Mucosa of gallbladder (tissue), 1 donor: ENCODE measurements around the gene DTWD2. TPM values are rescaled to one million over a fixed set of nuclear protein-coding genes. Genes with fewer than 3 reads are reported as not detected.
"Not testable (repeated sequence)": the region's sequence is repeated elsewhere in the genome, so short reads cannot be mapped to it uniquely, and the experiment has no call there.

Source experiments
- DNase-seq: peaks from one replicate; pipeline ENCODE4 v3.0.0-alpha.2; 2020; ENCODE audit warnings: low spot score
- total RNA-seq: library from RNA; stranded (reverse); gene quantifications from one replicate; pipeline ENCODE4 v1.2.1, GENCODE V29; 2021
- donor health status: DM: no; HTN: no; CAD: no.

Gene DTWD2
- total RNA-seq, 1 donor from 2014 or later: 9.5 TPM

DNA sequence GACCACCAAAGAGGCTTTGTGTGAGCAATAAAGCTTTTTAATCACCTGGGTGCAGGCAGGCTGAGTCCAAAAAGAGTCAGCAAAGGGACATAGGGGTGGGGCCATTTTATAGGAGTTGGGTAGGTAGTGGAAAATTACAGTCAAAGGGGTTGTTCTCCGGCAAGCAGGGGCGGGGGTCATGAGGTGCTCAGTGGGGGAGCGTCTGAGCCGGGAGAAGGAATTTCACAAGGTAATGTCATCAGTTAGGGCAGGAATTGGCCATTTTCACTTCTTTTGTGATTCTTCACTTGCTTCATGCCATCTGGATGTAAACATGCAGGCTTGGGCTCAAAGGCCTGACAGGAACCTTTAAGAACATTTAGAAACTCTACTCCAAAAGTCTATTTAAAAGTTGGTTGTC, 36.0 kb downstream of the DTWD2 start:
- DNase-seq: not testable (repeated sequence)

DNA sequence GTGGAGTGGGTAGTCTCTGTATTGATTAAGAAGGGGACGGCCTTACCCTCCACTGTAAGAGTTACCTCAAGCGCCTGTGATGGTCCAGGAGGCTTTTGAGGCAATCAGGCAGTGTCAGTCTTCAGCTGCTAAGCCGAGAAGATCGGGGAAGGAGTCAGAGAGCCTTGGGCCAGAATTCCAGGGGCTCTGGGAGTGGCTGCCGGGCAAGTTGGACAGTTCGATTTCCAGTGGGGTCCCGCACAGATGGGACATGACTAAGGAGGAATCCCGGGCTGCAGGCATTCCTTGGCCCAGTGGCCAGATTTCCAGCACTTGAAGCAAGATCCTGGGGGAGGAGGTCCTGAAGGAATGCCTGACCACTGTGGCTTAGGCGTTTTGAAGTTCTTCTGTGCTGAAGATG, 38.0 kb downstream of the DTWD2 start:
- not testable (repeated sequence) for DNase-seq

DNA sequence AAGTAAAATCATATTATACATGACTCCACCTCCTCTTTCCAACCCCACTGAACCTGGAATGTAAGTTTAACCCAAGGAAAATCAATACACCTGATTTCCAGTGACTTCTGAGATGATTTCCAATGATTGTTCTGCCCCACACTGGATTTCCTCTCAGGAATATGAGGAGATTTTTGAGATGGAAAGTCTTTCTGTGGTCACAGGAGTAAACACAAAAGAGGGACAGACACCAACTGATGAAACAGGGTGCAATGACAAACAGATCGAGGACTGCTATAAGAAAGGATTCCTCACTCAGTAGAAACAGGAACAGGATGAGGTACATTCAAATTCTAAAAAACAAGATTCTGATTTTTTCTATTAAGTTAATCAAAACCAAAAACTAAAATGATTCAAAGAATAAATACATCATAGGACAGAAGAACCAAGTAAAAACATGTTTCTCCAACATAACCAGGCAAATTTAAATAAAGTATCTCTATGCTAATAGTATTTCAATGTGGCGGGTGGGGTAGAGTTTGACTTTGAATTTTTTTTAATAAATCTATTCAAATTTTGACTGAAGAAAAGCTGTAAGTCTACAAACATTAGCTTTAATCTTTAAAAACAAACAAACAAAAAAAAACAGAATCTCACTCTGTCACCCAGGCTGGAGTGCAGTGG, 42.1 kb downstream of the DTWD2 start:
- no peak for DNase-seq

DNA sequence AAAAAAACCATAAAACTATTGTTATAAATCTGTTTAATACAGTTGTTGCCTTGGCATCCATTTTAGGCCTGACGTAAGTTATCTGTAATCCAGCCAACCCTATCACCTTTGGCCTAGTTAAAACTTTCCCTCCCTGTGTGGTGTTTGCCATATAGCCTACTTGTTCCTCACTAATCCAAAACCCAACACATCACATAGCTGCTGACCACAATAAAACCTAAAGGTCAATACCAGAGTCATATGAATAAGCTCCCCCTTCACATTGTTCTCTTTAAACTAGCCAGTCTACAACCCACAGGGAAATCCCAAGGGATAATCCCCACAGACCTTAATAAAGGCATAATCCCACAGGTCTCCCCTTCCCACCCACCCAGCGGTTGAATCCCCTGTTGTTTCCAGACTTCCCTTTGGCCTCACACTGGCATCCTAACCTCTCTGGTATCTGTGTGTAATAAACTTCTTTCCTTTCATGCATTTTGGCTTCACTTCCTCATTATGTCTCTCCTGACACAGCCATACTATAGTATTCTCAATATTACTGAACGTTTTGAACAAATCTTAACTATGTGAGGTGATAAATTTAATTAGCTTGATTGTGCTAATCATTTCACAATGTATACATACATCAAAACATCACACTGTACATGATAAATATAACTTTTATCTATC, 50.8 kb downstream of the DTWD2 start:
- DNase-seq: no peak

DNA sequence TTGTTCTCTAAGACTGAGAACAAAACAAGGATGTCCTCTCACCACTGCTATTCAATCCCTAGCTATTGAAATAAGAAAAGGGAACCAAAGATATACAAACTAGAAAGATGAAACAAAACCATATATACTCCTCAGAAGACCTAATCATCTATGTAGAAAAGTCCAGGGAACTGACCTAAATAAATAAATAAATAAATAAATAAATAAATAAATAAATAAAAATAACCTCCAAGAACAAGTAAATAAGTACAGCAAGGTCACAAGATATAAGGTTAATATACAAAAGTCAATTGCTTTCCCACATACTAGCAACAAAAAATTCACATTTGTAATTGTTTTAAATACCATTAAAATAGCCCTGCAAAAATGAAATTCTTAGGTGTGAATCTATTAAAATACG, 54.6 kb downstream of the DTWD2 start:
- no peak for DNase-seq

DNA sequence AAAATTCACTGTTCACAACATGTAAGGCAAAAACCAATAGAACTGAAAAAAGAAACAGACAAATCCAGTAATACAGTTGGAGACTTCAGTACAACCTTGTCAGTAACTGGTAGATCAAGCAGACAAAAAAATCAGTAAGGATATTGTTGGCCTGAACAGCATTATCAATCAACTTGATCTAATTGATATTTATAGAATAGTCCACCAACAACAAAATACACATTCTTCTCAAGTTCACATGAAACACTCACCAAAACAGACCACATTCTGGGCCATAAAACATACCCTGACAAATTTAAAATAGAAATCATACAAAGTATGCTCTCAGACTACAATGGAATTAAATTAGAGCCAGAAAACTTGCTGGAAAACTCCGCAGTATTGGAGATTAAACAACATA, 56.8 kb downstream of the DTWD2 start:
- DNase-seq: no peak

DNA sequence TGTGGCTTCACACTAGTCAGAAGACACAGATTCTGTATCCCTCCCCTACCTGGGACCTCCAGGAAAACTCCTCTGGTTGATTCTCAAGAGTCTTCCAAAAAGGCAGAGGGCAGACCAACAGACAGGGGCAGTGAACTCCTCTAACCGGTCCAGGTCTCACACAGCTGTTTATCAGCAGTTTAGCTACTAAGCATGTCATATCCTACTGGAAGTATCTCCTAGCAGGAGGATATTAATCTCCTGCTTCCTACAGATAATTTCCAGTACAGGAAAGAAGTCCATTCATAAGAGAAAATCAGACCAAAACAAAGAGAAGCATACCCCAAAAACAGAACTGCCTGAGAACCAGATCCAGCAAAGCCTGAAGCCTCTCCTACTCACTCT, 64.3 kb downstream of the DTWD2 start:
- no peak for DNase-seq

DNA sequence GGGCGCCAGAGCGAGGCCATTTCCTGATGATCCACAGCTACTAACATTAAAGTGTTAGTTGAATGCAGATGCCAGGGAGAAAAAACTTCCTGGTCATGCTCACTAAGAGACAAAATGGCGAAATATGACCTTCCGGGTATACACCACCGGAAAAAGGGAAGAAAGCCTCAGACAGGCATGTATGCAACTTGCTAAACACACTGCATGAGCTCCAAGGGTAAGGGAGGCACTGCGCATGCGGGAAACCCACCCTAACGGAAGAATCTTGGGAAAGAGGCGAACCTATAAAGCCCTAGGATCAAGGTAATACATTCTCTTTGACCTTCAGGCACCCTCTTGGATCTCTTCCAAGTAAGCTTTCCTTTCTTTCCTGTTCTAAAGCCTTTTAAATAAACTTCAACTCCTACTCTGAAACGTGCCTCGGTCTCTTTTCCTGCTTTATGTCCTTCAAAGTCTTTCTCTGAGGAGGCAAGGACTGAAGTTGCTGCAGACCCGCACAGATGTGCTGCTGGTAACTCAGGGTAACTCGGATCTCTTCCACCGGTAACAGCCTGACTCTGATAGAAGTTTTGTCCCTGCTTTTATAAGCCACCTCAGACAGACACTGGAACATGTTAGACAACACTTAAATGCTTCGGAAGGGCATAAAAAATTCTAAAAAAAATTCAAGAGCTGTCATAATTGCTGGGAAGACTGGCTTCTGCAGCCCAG, 64.9 kb downstream of the DTWD2 start:
- DNase-seq: no peak

DNA sequence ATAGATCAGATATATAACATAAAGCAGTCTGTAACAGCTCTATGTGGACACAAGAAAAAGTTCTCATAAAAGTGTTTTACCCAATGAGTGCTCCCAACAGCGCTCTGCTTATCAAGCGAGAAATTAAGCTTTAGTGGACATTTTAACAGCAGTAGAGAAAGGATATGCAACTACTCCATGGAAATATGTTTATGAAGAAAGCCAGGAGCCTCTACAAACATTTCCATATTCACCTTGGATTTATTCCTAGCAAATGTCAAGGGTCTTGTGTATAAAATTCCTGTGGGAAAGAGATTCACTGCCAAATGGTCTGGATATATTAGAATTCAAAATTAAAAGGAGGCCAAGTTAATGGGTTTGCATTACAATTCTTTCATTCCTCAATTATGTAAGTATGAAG, 66.5 kb downstream of the DTWD2 start:
- no peak for DNase-seq

DNA sequence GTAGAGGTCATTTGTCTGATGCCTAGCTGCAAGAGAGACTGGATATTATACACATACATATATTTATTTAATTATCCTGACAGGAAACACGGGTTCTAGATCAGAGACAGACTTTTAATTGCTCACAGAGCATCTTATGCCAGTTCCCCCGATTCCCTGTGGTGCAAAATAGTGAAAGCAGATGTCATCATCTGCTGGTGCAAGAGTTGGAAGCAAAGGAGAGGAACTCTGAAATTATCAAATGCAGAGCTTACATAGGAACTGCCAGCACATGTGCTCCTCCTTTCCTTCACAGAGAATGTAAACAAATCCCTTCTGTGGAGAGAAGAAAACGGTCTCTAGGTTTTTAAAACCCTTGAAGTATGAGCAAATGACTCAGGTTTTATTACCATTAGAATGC, 69.3 kb downstream of the DTWD2 start:
- no peak for DNase-seq

DNA sequence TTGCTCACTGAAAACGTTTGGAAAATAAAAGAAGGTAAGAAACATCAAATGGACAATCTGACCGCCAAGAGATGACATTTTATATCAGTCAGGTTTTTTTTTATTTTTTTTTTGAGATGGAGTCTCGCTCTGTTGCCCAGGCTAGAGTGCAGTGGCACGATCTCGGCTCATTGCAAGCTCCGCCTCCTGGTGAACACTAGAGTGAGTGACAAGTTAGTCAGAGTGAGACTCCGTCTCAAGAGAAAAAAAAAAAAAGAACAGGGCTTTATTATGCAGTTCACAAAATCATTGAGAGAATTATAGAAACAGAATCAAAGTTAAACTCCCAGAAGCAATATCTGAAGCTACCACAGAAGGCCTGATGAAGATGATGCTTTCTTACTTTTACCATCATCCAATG, 70.1 kb downstream of the DTWD2 start:
- no peak for DNase-seq

DNA sequence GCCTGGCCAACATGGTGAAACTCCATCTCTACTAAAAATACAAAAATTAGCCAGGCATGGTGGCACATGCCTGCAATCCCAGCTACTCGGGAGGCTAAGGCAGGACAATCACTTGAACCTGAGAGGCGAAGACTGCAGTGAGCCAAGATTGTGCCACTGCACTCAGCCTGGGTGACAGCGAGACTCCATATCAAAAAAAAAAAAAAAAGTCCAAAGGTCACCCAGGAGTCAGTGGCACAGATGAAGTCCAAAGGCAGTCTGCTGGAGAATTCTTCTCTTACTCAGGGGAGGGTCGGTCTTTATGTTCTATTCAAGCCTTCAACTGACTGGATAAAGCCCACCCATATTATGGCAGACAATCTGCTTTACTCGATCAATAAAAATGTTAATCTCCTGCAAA, 80.8 kb downstream of the DTWD2 start:
- not testable (repeated sequence) for DNase-seq

DNA sequence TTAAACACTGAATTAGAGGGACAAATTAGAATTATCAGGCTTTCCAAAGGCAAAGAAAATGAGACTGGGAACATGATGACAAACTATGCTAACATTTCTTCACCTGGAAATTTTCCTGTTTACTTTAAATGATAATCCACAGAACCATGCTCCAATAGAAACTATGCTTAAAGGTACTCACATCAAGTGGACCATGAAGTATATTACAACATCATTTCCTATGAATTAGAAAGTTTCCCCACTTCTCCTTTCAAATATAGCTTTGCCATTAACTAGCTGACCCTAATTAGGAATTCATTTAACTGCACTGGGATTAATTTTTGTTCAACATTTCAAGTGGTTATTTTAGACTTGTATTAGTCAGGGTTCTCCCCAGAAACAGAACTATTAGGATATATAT, 81.4 kb downstream of the DTWD2 start:
- no peak for DNase-seq

DNA sequence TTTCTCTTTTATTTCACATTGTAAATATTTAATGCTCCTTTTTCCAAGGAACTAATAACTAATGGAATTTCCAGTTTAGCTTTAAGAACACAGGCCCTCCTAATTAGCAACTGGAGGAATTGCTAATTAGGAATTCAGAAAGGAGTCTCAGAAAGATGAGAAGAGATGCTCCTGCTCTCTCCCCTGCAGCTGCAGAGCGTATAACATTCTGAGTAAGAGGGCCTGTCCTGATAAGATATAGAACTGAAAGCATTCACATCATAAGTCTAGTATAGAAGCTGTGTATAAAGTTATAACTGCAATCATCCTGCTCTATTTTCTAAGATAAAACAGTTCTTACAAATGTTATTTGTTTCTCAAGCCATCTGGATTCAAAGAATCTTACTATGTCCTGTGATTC, 83.2 kb downstream of the DTWD2 start:
- DNase-seq: no peak

DNA sequence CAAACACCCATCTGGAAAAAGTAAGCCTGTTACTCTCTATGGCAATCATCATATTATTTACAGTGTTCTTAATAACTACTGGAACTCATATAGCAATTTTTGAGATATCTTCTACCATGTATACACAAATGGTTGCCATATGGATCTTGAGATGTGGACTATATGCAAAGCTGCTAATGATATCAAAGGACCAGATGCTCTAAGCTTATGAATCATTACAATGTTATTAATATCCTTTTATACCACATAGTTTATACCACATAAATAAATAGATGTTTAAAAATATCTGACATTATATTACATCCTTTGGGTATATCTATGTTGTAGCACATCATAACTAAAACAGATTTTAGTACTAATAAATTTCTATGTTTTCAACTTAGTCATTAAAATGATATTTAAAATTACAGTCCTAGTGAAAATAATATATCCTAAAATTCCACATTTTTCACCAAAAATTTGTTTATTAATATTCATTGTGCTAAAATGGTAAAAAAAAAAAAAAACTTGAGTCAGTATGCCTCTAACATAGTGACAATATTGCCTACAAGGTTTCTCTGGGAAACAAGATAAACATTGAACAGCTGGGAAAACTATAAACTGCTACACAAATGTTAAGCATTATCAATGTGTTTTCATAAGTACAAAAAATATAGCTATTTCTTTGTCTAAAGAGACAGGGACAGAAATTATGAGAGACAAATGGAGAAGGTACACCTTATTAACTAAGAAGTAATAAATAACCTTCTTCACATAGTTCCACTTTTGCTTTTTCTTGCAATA, 85.5 kb downstream of the DTWD2 start:
- DNase-seq: no peak

DNA sequence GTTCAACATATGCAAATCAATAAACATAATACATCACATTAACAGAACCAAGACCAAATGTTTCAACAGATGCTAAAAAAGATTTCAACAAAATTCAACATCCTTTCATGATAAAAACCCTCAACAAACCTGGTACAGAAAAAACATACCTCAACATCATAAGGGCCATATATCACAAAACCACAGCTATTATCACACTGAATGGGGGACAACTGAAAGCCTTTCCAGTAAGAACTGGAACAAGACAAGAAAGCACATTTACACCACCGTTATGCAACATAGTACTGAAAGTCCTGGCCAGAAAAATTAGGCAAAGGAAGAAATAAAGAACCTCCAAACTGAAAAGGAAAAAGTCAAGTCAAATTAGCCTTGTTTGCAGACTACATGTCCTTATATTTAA, 93.6 kb downstream of the DTWD2 start:
- no peak for DNase-seq

DNA sequence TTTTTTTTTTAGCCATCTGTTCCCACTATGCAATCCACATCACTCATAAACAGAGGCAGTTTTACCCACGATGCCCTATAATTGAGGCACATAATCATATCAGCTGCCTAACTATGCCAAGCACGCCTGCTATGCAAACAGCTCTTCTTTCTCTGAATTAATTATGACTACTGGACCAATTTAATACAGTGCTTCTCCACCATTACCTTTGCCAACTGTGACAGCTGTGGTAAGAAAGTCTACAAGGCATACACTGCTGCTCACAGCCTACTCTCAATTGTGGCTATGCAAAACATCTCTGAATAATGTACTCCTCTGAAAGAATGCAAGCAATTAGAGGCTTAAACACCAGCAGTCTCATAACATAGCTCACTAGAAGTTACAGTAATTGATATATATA, 97.1 kb downstream of the DTWD2 start:
- DNase-seq: no peak

DNA sequence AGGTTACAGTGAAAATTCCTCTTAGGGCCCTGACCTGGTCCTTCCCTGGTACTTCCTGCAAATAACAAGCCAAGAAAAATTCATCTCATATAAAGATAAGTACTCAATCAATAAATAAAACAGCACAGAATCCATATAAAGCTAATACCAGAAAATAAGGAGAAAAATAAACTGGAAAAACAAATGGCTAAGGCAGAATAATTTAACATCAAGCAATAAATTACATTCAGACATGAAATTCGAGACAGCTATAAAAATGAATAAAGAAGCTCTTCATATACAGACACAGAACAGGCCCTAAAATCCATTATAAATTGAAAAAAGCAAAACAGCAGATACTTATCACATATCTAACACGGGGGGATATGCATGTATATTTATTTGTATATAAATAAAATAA, 99.2 kb downstream of the DTWD2 start:
- DNase-seq: no peak

DNA sequence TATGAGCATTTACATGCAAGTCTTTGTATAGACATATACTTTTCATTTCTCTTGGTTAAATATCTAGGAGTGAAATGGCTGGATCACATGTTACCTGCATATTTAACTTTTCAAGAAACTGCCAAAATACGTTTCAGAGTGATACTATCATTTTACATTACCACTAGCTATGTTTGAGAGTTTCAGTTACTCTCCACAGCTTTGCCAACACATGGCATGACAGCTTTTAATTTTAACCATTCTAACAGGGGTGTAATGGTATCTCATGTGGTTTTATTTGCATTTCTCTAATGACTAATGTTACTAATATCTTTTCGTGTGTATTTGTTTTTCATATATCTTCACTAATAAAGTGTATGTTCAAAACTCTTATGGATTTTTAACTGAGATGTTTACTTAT, 99.8 kb downstream of the DTWD2 start:
- no peak for DNase-seq

DNA sequence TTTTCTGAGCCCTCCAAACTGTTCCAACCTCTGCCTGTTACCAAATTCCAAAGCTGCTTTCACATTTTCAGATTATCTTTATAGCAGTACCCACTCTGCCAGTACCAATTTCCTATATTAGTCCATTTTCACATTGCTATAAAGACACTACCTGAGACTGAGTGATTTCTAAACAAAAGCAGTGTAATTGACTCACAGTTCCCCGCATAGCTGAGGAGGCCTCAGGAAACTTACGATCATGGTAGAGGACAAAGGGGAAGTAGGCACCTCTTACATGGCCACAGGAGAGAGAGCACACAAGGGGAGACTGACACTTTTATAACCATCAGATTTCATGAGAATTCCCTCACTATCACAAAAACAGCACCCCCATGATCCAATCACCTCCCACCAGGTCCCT, 105.0 kb downstream of the DTWD2 start:
- no peak for DNase-seq

DNA sequence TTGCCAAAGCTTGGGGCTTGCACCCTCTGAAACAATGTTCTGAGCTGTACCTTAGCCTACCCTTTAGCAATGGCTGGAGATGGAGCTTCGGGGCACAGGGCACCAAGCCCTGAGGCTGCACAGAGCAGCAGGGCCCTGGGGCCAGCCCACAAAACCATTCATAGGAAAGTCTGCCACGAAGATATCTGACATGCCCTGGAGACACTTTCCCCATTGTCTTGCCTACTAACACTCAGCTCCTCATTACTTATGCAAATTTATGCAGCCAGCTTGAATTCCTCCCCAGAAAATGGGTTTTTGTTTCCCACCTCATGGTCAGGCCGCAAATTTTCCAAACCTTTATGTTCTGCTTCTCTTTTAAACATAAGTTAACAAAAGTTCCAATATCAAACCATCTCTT, 105.7 kb downstream of the DTWD2 start:
- DNase-seq: no peak

DNA sequence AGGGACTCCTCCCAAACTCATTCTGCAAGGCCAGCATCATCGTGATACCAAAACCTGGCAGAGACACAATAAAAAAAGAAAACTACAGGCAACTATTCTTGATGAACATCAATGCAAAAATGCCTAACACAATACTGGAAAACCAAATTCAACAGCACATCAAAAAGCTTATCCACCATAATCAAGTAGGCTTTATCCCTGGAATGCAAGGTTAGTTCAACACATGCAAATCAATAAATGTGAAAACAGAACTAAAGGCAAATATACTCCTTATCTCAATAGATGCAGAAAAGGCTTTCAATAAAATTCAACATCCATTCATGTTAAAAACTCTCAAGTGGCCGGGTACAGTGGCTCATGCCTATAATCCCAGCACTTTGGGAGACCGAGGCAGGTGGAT, 111.5 kb downstream of the DTWD2 start:
- not testable (repeated sequence) for DNase-seq

DNA sequence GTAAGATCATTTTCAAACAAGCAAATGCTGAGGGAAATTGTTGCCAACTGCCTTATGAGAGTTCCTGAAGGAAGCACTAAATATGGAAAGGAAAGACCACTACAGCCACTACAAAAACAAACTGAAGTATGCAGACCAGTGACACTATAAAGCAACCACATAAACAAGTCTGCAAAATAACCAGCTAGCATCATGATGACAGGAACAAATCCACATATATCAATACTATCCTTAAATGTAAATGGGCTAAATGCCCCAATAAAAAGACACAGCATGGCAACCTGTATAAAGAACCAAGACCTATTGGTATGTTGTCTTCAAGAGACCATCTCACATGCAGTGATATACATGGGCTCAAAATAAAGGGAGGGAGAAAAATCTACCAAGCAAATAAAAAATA, 113.2 kb downstream of the DTWD2 start:
- DNase-seq: no peak
